SU-DHL-6 (cell line): ENCODE measurements around the gene TMIGD2.

ENCODE experiments used
- CTCF ChIP-seq: fragments of 200-600 bp; sonication (generic); IDR thresholded peaks from one replicate; pipeline ENCODE4 v1.5.1; 2017; ENCODE audit warnings: antibody characterized with exemption, mild to moderate bottlenecking, low read length, moderate library complexity; ENCODE audit not compliant: insufficient read depth, poor library complexity, severe bottlenecking
- EZH2phosphoT487 ChIP-seq: fragments of 200-600 bp; sonication (generic), shearing (Covaris generic); conservative IDR thresholded peaks from 2 replicates; pipeline ENCODE4 v1.6.1; 2018; ENCODE audit warnings: mild to moderate bottlenecking, antibody characterized with exemption, low read length, moderate library complexity, mixed read lengths

- TF ChIP-seq CTCF: no peak
- TF ChIP-seq EZH2phosphoT487: no peak
Observed at GRCh38 chr19:4277191-4277696, 24.9 kb downstream of the TMIGD2 start.
